SH-SY5Y (cell line): ENCODE measurements around the gene PPP2R2B.

ENCODE experiments used
- GATA2 ChIP-seq: IDR thresholded peaks from 2 replicates; pipeline ENCODE4 v1.6.1; 2011; ENCODE audit warnings: mild to moderate bottlenecking, low read depth, low read length
- GATA3 ChIP-seq: IDR thresholded peaks from 2 replicates; pipeline ENCODE4 v1.6.1; 2011; ENCODE audit warnings: low read depth, mild to moderate bottlenecking, low read length, moderate library complexity

DNA sequence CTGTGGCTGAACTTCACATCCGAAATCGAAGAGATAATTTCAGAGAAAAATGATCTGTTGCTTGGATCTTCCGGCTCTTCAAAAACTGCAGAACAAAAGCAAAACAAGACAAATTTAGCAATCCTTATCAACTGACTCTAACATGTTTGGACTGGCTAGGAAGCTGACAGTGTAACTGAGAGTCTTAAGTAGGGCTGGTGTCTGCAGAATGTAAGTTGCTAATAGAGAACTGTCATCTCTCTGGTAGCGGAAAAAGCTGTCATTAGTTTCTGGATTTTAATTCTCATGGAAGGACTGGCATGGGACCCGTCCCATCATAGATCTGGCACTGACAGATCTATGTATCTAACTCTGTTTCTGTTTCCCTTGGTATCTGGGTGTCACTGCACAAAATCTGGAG, 278.2 kb downstream of the PPP2R2B start:
- TF ChIP-seq GATA3 (no peak), GATA2 (no peak)
